Right lobe of liver (tissue), 6 donors: ENCODE data around the gene CDHR5. TPM values are rescaled to one million over a fixed set of nuclear protein-coding genes. Genes with fewer than 3 reads are reported as not detected.

ENCODE experiments used
- ATAC-seq, 4 donors: fragments of 200-7000 bp; cut with Tn5 transposase; one replicate each; pipeline ENCODE4 v1.9.1; 2020; ENCODE audit warnings: mild to moderate bottlenecking in 4 of 4, moderate library complexity in 4 of 4
- DNase-seq, 3 donors: peaks; one replicate each; pipeline ENCODE4 v3.0.0-alpha.2; 2020
- H3K27ac ChIP-seq, 3 donors: fragments of 200-600 bp; one replicate each; pipeline ENCODE4 v1.8.0; 2022
- H3K27me3 ChIP-seq, 2 donors: fragments of 200-600 bp; one replicate each; pipeline ENCODE4 v1.8.0; 2022
- H3K36me3 ChIP-seq, 4 donors: fragments of 200-600 bp; sonication (generic) in 1 of 4; one replicate each; pipeline versions ENCODE4 v1.5.1 to v1.8.0; 2017 to 2022; ENCODE audit warnings: control low read depth in 1 of 4
- H3K4me1 ChIP-seq, 4 donors: fragments of 200-600 bp; sonication (generic) in 1 of 4; one replicate each; pipeline versions ENCODE4 v1.5.1 to v1.8.0; 2017 to 2022; ENCODE audit warnings: control low read depth in 1 of 4
- H3K4me3 ChIP-seq, 3 donors: fragments of 200-600 bp; one replicate each; pipeline ENCODE4 v1.8.0; 2022
- H3K9me3 ChIP-seq, 4 donors: fragments of 200-600 bp; sonication (generic) in 1 of 4; one replicate each; pipeline versions ENCODE4 v1.5.1 to v1.8.0; 2017 to 2022; ENCODE audit warnings: control low read depth in 1 of 4
- CTCF ChIP-seq, 4 donors: fragments of 200-600 bp in 3 of 4; fragments of 450-650 bp in 1 of 4; IDR thresholded peaks; one replicate each; pipeline versions ENCODE4 v1.5.1 to v1.8.0; 2016 to 2022; ENCODE audit warnings: antibody characterized with exemption in 4 of 4, mild to moderate bottlenecking in 2 of 4
- POLR2A ChIP-seq: fragments of 450-650 bp; IDR thresholded peaks from one replicate; pipeline ENCODE4 v1.6.1; 2017; ENCODE audit warnings: antibody characterized with exemption, mild to moderate bottlenecking
- WGBS: methylation state at CpG from one replicate; pipeline ENCODE4 v1.1.6; 2018; ENCODE audit warnings: low coverage, low lambda C conversion rate; ENCODE audit not compliant: insufficient coverage; ENCODE audit errors: missing lambda C conversion rate; 5-methylcytosine and 5-hydroxymethylcytosine counted together
- intact Hi-C, 2 donors: fragments of 100-400 bp; cut with DNase I; formaldehyde crosslinking; loops; one replicate each; pipeline versions ENCODE4 v1.11.2 to v1.14.1; 2022
- total RNA-seq, 6 experiments: library from RNA; depleted of rRNA in 2 of 6; stranded (reverse); fragments of >200 nt in 2 of 6; fragmentation: NEBNext Ultra II Directional in 3 of 6; extraction: Animal tissue kit (Norgen Biotek cat#: 25700) in 3 of 6; gene quantifications; one replicate each; pipeline versions ENCODE4 v1.1.0 to v1.2.4, GENCODE V29; 2016 to 2023
- donor health status: DM: no; HTN: yes; CAD: no.
- donor health status: DM: no; HTN: no; CAD: no.
- donor health status: DM: no; HTN: no; CAD: no.
- donor health status: DM: no; HTN: yes; CAD: no.
- donor health status: DM: no; HTN: yes; CAD: no.

CDHR5 gene
- total RNA-seq, 6 experiments from 2014 or later, result 59.4 to 162 (median 80.7) TPM

GRCh38 chr11:635945-636510 is 11.3 kb upstream of the CDHR5 start:
- WGBS, result 57% methylated on average over 8 of the region's 22 CpGs
- H3K27me3 ChIP-seq, result no peaks in the 10 kb centered on the region

GRCh38 chr11:630871-631270 is 6.1 kb upstream of the CDHR5 start:
- intact Hi-C loops, result no loop called here
- H3K27ac ChIP-seq, result no peak overlapping the region
- TF ChIP-seq CTCF (IDR thresholded peaks at IDR 0.05) (no peak), POLR2A (no peak)
- WGBS, result 94% methylated on average over 2 of the region's 5 CpGs
- ATAC-seq (no peak), DNase-seq (no peak)
- H3K4me3 ChIP-seq, result no peak overlapping the region
- H3K9me3 ChIP-seq, result no peaks in the 10 kb centered on the region
- H3K36me3 ChIP-seq, result no peaks in the 10 kb centered on the region
- H3K27me3 ChIP-seq, result no peaks in the 10 kb centered on the region
- no peaks in the 10 kb centered on the region for H3K4me1 ChIP-seq

More at GRCh38 chr11:635945-636510, 11.3 kb upstream of the CDHR5 start:
- H3K27ac ChIP-seq, result no peak overlapping the region
- peaks cover 0 to 9% (median 0%) of the 10 kb centered on the region in 4 donors for H3K4me1 ChIP-seq
- no peak overlapping the region for H3K4me3 ChIP-seq
- no peaks in the 10 kb centered on the region for H3K9me3 ChIP-seq
- DNase-seq (no peak), ATAC-seq (peak in 1 of 4 donors; percentile 5)
- intact Hi-C loops, result no loop called here
- H3K36me3 ChIP-seq, result no peaks in the 10 kb centered on the region
- no peak for TF ChIP-seq CTCF (IDR thresholded peaks at IDR 0.05)
- no peak for TF ChIP-seq POLR2A

GRCh38 chr11:629237-629583 is 4.5 kb upstream of the CDHR5 start:
- Histone ChIP-seq H3K4me1 (peaks cover 0 to 7% (median 0%) of the 10 kb centered on the region in 4 donors), H3K4me3 (no peak overlapping the region), H3K27ac (no peak overlapping the region), H3K36me3 (no peaks in the 10 kb centered on the region), H3K27me3 (no peaks in the 10 kb centered on the region), H3K9me3 (no peaks in the 10 kb centered on the region)
- 50% methylated on average over 10 of the region's 10 CpGs for WGBS
- DNase-seq, result no peak
- intact Hi-C loops, result no loop called here
- TF ChIP-seq CTCF (IDR thresholded peaks at IDR 0.05) (no peak), POLR2A (no peak)
- no peak for ATAC-seq

GRCh38 chr11:628056-628455 is 3.3 kb upstream of the CDHR5 start:
- Histone ChIP-seq H3K4me3 (no peak overlapping the region), H3K27ac (no peak overlapping the region), H3K4me1 (peaks cover 0 to 9% (median 0%) of the 10 kb centered on the region in 4 donors), H3K9me3 (no peaks in the 10 kb centered on the region), H3K27me3 (no peaks in the 10 kb centered on the region), H3K36me3 (no peaks in the 10 kb centered on the region)
- no peak for TF ChIP-seq CTCF (IDR thresholded peaks at IDR 0.05)
- TF ChIP-seq POLR2A, result no peak
- ATAC-seq (no peak), DNase-seq (no peak)
- 95% methylated on average over 13 of the region's 31 CpGs for WGBS
- intact Hi-C loops, result no loop called here

GRCh38 chr11:627308-627576 is 2.5 kb upstream of the CDHR5 start:
- no peak for DNase-seq
- peaks cover 0 to 9% (median 0%) of the 10 kb centered on the region in 4 donors for H3K4me1 ChIP-seq
- no peaks in the 10 kb centered on the region for H3K27me3 ChIP-seq
- ATAC-seq, result no peak
- no peak for TF ChIP-seq CTCF (IDR thresholded peaks at IDR 0.05)
- TF ChIP-seq POLR2A, result no peak
- no CpG with 5 or more reads among the region's 28 CpGs for WGBS
- H3K27ac ChIP-seq, result no peak overlapping the region
- H3K9me3 ChIP-seq, result no peaks in the 10 kb centered on the region
- H3K36me3 ChIP-seq, result no peaks in the 10 kb centered on the region
- intact Hi-C loops, result no loop called here
- H3K4me3 ChIP-seq, result no peak overlapping the region
